Activated CD4-positive, alpha-beta T cell treated with anti-CD3 and anti-CD28 coated beads, Interleukin-2, Interleukin-6, amounts not matched to agents 100 ng/mL and 50 ng/mL, durations not matched to agents 16 hours and 8 hours (primary cell): Measurements from ENCODE around the gene ANKRD60.

ENCODE experiments used
- DNase-seq: peaks from one replicate; pipeline ENCODE4 v3.0.0-alpha.2; 2020

Gene ANKRD60, protein sequence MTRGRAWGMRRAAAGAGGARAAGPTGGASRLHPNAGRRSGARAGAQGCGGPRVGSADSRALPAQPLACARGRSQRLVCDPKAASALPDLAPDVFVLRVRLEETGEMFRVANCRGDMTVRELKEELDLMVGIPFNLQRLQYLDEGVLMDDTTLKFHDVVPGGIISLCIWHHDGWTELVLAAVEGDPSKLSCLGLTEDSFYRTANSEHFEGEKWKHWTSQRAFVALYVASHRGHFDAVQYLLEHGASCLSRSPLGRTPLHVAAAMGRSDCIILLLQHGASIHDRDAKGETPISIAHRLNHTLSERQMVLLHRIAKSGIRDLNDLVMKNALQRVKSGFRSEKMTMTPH

GRCh38 chr20:58228484-58229197 lies at the start of gene ANKRD60:
Gene ANKRD60, minus strand, starts transcription at chr20:58228653. Its CDS starts 0 bp downstream, at chr20:58228653.
- no peak for DNase-seq

DNA sequence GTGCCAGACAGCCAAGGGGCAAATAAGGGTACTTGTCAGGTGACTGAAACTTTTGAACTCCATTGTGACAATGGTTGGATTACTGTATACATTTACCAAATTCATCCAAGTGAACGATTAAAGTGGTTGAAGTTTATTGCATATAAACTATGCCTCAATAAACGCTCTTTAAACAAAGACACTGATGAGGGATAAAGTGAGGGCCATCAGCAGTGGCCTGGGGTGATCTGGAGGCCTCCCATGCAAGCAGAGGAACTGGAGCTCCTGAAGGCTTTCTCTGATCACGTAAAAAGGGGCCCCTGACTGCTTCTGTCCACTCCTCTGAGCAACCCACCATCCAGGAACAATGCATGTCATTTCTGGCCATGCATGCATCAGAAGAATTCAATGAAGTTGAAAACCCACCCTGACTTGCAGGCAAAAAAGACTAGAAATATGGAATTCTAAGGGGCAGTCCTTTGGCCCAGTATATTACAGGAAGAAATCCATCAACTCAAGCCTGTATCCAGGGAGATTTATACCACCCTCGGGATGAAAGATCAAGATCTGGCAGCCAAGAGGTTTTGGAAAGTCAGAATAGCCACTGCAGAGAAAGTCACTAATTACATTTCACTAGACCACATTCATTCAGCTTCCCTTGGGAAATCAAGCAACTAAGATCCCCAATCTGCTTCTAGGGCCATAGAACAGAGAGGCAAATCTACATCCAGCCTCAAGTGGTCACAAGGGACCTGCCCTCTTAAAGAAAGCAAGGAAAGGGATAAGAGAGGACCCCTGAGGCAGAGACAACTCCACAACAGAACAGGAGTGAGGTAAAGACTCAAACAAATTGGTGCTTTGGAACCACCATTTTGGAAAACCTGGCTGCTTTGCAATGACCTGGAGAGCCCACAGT lies 49.4 kb upstream of the ANKRD60 start:
- DNase-seq, result no peak

DNA sequence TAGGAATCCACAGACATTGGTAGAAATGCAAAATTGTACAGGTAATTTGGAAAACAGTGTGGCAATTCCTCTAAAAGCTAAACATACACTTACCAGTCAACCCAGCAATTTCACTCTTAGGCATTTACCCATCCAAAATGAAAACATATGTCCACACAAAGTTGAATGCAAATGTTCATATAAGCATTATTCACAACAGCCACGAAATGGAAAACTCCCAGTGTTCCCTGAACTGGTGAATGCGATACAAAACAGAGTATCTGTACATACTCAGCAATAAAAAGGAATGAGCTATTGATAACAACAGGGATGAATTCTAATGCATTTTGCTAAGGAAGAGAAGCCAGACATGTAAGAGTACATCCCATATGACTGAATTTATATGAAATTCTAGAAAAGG lies 48.7 kb upstream of the ANKRD60 start:
- no peak for DNase-seq

- DNase-seq, result no peak
Observed at GRCh38 chr20:58274384-58274783, 45.9 kb upstream of the ANKRD60 start.

GRCh38 chr20:58271606-58272351 lies 43.3 kb upstream of the ANKRD60 start:
- DNase-seq, result peak; percentile 60

DNA sequence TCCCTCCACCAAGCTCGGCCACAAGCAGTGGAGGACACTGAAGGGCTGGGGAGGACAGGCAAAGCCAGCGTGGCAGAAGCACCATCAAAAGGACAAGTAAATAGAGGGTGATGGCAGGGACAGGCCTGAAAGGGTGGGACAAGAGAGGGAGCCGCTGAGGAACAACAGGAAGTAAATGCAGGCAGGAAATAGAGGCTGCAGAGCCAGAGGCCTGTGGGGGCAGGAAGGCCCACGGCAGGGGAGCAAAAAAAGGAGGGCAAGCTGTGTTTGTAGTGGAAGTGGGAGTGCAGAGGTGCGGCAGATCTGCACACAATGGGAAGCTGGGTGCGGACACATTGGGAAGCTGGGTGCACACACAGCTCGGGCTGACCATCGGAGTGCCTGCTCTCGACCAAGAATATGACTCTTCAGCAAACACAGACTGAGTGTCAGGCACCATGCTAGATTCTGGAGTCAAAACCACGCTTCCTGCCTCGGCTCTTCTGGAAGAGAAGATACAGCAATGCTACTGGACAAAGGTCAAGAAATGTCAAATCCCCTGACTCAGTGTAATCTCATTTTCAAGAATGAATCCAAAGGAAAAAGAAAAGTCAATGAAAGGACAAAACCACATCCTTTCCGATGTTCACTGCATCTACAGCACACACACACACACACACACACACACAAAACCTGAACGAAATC lies 40.6 kb upstream of the ANKRD60 start:
- no peak for DNase-seq

DNA sequence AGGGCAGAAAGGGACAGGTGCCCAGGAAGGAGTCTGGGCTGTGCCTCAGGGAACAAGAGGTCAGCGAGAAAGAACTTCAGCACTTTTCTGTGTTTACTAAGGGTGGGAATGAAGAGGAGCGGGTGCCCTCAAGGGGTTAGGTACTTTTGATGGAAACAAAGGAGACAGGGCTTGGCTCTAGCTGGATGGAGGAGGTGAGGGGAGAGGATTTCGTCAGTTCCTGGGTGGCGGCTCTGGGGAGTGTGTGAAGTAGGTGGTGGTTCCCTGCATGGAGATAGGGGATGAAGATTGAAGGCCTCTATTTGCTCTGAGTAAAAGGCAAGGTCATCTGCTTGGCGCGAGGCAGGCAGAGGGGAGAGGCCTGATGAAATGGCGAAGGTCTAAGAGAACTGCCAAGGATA lies 40.0 kb upstream of the ANKRD60 start:
- no peak for DNase-seq

DNA sequence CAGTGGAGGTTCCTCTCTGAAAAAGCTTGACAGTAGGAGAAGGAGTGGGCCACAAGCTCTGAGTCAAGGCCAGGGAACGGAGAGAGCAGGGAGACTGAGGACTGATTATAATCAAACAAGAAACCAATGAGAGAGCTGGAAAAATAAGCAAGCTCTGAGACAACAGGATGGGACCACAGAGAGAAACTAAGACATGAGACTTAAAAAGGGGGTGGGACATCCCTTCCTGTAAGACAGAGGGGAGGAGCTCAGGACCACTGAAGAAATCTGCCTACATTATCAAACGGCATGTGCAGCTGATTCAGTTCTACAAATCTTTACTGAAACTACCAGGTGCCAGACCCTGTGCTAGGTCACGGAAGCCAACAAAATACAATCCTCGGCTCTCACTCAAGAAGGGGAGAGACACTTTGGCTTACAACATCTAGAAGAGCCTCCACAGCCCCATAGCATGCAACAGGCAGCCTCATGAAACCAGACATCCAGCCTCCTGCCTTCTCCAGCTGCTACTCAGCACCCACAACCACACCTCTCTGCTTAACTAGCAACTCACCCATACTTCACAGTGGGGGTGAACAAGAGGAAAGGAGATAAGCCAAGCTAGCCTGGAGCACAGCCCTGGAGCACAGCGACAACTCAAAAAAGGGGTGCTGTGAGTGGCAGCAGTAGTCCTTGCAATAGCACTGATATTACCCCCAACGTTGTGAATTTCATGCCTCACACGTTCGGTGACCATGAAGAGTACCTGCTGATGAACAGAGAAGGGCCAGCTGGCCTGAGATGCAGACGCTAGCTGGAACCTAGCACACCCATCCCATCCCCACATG lies 39.1 kb upstream of the ANKRD60 start:
- DNase-seq, result no peak

DNA sequence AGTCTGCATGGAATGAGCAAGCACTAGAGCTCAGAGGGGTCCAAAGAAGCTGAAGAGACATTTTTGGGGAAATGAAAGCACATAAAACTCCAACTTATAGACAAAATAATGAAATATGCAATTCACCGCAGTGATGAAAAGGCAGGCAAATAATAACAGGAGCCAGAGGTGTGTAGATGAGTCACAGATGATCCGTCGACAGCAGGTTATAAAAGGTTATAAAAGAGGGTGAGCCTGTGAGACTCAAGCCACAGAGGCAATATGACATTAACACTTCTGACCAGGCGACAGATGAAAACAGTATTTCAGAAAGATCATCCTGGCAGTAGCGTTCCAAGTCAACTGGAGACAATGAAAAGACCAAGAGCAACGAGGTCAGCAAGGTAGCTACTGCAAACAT lies 35.8 kb upstream of the ANKRD60 start:
- no peak for DNase-seq

GRCh38 chr20:58261660-58262059 lies 33.2 kb upstream of the ANKRD60 start:
- no peak for DNase-seq

GRCh38 chr20:58260006-58260405 lies 31.6 kb upstream of the ANKRD60 start:
- no peak for DNase-seq

- no peak for DNase-seq
Observed at GRCh38 chr20:58256842-58257241, 28.4 kb upstream of the ANKRD60 start.

GRCh38 chr20:58256307-58256706 lies 27.9 kb upstream of the ANKRD60 start:
- no peak for DNase-seq

DNA sequence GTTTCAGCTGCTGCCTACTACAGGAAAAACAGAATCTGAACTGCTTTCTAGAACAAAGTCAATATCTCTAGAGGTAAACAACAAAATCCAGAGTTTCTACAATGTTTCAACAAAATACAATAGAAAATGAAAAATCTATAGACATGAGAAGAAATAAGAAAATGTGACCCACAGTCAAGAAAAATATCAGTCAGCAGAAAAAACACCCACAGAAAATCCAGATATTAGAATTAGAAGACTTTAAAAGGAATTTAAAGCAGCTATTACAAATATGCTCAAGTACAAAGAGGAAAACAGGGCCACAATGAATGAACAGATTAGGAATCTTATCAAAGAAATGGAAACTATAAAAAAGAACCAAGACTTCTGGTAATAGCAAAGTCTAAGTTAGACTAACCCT lies 26.4 kb upstream of the ANKRD60 start:
- no peak for DNase-seq

GRCh38 chr20:58251979-58252591 lies 23.6 kb upstream of the ANKRD60 start:
- peak; percentile 51 for DNase-seq

GRCh38 chr20:58251348-58251978 lies 23.0 kb upstream of the ANKRD60 start:
- no peak for DNase-seq

- DNase-seq, result no peak
Observed at GRCh38 chr20:58246346-58246745, 17.9 kb upstream of the ANKRD60 start.

DNA sequence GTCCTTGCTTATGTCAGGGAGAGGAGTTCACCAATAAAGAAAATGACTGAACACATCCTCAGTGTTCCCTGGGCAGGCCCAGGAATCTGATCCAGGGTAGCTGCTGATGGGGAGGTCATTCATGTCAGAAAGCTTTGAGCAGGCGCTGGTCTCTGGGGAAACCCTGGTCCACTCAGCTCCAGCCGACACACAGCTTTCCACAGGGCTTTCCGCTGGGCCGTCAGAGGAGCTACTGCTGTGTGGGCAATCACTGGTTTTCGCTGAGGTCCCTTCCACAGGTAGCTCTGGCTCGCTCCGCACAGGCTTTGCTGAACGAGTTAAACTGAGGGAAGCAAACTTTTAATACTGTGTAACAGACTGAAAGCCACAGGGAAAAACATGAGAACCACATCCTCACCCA lies 17.5 kb upstream of the ANKRD60 start:
- DNase-seq, result no peak

DNA sequence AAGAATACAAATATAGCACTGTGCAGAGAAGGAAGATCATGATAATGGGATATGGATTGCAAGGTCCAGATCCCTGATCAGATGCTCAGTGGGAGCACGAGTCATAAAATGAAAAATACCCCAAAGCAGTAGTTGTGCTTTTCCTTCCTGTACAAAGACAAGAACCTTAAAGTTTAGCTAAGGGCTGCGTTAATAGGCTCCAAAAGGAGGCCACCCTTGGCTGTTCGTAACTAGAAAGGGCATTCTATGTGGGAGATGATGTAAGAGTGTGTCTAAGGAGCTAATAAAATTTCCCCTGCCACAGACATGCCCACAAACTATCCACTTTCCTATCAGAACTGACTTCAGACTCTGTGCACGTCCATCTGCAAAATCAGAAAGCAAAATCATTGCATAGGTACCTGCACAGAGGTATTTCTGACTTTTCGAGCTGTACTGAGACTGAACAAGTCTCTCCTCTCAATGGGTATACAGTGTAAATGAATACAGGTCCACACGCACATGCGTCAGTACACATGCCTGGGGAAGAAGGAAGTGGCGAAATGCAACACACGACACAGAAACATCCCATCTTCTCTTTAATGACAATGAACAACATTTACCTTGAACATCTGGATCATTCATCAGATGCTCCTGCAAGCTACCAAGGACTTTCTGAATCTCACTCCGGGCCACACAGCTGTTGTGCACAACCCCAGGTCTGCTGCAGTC lies 16.9 kb upstream of the ANKRD60 start:
- no peak for DNase-seq
